SKM-1 (cell line): ENCODE data around the gene PPP2R5C.
"Not testable (repeated sequence)": the region's sequence is repeated elsewhere in the genome, so short reads cannot be mapped to it uniquely, and the experiment has no call there.

Experiments
- DNase-seq: peaks from one replicate; lab custom pipeline; 2025; ENCODE audit not compliant: unreplicated experiment; lab: John Stamatoyannopoulos, UW

PPP2R5C gene

DNA sequence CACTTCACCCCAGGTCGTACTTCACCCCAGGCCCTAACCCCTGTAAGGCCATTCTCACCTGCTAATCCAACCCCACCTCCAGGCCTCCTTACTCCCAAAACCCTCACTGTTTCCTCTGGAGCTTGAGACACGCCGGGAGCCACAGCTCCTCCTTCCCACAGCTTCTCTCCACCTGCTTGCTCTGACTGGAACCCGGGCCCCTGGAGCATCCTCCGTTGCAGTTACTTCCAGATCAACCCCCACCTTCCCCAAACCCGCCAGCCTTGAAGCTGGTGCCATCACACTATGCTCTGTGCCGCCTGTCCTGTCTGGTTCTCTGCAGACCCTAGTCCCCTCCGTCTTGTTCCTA, 34.6 kb upstream of the PPP2R5C start:
- no peak for DNase-seq

- no peak for DNase-seq
Observed at GRCh38 chr14:101727611-101728366, 33.7 kb upstream of the PPP2R5C start.

GRCh38 chr14:101728367-101728742, 33.2 kb upstream of the PPP2R5C start:
- DNase-seq: no peak

DNA sequence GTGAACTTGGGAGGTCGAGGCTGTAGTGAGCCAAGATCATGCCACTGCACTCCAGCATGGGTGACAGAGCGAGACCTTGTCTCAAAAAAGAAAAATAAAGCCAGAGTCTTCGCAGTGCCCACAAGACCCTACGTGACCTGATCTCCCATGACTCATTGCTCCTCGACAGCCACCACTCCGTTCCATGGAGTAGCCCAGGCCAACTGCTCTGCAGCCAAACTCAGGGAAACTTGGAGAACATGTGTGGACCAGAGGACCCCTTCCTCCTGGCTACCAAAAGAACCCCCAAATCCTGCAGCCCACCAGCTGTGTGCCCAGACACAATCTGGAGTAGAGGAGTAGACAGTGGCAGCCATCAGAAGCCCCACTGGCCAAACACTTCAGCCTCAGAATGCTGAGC, 32.1 kb upstream of the PPP2R5C start:
- DNase-seq: no peak

GRCh38 chr14:101730157-101730556, 31.4 kb upstream of the PPP2R5C start:
- not testable (repeated sequence) for DNase-seq

- no peak for DNase-seq
Observed at GRCh38 chr14:101730626-101731186, 30.8 kb upstream of the PPP2R5C start.

GRCh38 chr14:101731187-101732080, 30.1 kb upstream of the PPP2R5C start:
- DNase-seq: peak; percentile 72

- DNase-seq: no peak
Observed at GRCh38 chr14:101732118-101732517, 29.4 kb upstream of the PPP2R5C start.

- no peak for DNase-seq
Observed at GRCh38 chr14:101733211-101733610, 28.3 kb upstream of the PPP2R5C start.

DNA sequence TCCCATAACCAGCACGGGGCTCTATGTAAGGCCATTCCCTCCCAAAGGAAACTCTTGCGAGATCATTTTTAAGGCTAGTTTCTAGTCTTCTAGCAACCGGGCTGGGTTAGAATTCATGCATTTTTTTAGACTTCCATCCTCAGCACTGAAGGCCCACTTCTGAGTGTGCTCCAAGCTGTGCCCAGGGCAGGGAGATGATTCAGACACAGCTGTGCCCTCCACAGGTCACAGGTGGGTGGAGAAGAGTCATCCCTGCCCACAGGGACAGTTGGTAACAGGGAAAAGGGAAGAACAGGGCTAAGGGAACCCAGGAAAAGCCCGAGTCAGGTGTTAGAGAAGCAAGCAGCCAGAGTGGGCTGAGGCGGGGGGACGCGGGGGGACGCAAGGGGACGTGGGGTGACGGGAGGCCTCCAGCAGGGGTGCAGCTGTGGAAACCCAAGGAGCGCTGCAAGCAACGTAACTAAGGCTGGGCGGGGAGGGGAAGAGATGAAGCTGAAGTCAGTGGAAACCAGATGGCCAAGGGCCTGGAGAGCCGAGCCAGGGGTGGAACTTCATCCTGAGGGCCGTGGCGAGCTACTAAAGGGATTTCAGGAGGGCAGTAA, 27.2 kb upstream of the PPP2R5C start:
- DNase-seq: no peak

- no peak for DNase-seq
Observed at GRCh38 chr14:101735453-101735852, 26.1 kb upstream of the PPP2R5C start.

DNA sequence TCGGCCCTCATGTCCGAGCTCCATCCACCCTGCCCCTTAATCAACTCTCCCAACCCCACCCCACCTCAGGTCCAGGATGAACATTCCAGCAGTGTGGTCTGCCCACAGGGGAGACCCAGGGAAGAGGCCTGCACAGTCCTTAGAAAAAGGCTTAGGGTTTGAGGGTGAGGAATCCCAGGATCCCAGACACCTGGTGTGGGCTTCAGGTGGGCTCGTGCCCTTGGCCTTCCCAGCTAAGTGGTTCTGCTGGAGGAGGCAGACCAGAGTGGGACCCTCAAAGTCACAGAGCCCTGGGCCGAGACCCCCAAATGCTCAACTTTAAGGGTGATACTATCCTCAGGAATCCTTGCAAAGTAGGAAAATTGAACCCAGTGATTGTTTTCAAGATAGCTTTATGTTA, 25.4 kb upstream of the PPP2R5C start:
- no peak for DNase-seq

DNA sequence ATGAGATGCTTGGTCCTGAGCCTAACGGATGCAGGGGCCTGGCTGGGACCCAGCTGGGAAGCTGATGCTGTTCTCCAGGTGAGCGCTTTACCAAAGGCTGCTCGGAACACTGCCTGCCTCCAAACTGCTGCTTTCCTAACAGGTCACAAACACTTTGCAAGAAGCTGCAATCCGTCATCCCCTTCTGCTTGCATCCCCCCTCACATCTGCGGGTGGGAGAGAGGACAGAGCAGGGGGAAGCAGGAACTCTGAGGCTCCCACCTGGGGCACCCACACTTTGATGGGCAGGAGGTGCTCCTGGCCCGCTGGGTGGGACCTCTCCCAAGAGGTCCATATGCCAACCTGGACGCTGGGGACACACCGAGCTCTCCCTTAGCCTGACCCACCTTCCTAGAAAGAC, 24.9 kb upstream of the PPP2R5C start:
- no peak for DNase-seq

DNA sequence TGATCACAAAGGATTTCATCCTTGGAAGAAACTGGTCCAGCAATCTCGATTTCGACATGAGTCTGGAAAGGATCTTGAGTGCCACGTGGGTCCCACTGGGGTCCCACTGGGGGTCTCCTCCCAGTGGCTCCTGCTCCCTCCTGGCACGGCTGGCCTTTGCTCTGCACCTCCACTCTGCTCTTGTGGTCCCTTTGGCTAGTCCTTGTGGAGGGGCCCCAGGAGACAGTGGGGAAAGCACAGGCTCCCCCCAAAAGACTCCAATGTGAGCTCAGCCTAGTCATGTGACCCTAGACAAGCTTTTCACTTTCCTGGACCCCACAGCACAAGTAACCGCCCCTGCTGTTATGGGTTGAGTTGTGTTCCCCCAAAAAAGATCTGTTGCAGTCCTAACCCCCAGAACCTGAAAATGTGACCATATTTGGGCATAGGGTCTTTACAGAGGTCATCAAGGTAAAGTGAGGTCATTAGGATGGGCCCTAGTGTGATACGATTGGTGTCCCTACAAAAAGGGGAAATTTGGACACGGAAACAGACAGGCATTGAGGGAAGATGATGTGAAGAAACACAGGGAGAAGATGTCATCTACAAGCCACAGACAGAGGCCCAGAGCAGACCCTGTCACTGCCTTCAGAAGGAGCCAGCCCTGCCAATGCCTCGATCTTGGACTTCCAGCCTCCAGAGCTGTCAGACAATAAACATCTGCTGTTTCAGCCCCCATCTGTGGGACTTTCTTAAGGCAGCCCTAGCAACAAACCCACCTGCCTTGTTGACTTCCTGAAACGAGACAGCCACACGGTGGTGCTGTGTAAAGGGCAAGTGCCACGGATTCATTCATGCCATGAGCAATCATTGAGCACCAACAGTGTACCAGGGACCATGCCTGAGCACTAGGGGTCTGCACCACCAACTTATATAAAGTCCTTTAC, 23.8 kb upstream of the PPP2R5C start:
- DNase-seq: no peak

- no peak for DNase-seq
Observed at GRCh38 chr14:101738703-101739320, 22.7 kb upstream of the PPP2R5C start.

- no peak for DNase-seq
Observed at GRCh38 chr14:101739446-101740141, 21.9 kb upstream of the PPP2R5C start.

- DNase-seq: no peak
Observed at GRCh38 chr14:101740981-101741380, 20.5 kb upstream of the PPP2R5C start.

- DNase-seq: no peak
Observed at GRCh38 chr14:101743701-101744100, 17.8 kb upstream of the PPP2R5C start.

GRCh38 chr14:101744382-101744781, 17.1 kb upstream of the PPP2R5C start:
- not testable (repeated sequence) for DNase-seq
